Liver (tissue), 9 donors: ENCODE measurements around the gene KCNG1. TPM values are rescaled to one million over a fixed set of nuclear protein-coding genes. Genes with fewer than 3 reads are reported as not detected.

ENCODE experiments used
- DNase-seq: peaks from one replicate; pipeline ENCODE4 v3.0.0-alpha.2; 2017; ENCODE audit warnings: low spot score
- H3K27ac ChIP-seq, 2 donors: one replicate each; pipeline ENCODE4 v1.7.0; 2013; ENCODE audit warnings: inconsistent platforms in 2 of 2, low read length in 2 of 2, control low read depth in 1 of 2, low read depth in 1 of 2, mild to moderate bottlenecking in 1 of 2
- H3K27me3 ChIP-seq, 4 donors: one replicate each; pipeline versions ENCODE4 v1.6.1 to v1.7.0; 2013; ENCODE audit warnings: low read length in 3 of 4, inconsistent platforms in 1 of 4, mild to moderate bottlenecking in 1 of 4, moderate library complexity in 1 of 4; ENCODE audit not compliant: control insufficient read depth in 4 of 4, insufficient read depth in 4 of 4
- H3K36me3 ChIP-seq, 4 donors: one replicate each; pipeline versions ENCODE4 v1.6.1 to v1.7.0; 2013; ENCODE audit warnings: low read length in 3 of 4, mild to moderate bottlenecking in 3 of 4, low read depth in 1 of 4, moderate library complexity in 1 of 4; ENCODE audit not compliant: control insufficient read depth in 4 of 4, insufficient read depth in 3 of 4
- H3K4me1 ChIP-seq, 4 donors: one replicate each; pipeline versions ENCODE4 v1.6.1 to v1.7.0; 2013; ENCODE audit warnings: low read length in 3 of 4, mild to moderate bottlenecking in 3 of 4, moderate library complexity in 1 of 4; ENCODE audit not compliant: control insufficient read depth in 4 of 4, insufficient read depth in 4 of 4
- H3K4me3 ChIP-seq, 3 donors: one replicate each; pipeline versions ENCODE4 v1.6.1 to v1.7.0; 2013; ENCODE audit warnings: low read length in 3 of 3, control low read depth in 1 of 3, low read depth in 1 of 3, mild to moderate bottlenecking in 1 of 3
- H3K9ac ChIP-seq, 2 donors: one replicate each; pipeline ENCODE4 v1.7.0; 2013; ENCODE audit warnings: low read length in 2 of 2, mild to moderate bottlenecking in 2 of 2, moderate library complexity in 2 of 2, control low read depth in 1 of 2, low read depth in 1 of 2
- H3K9me3 ChIP-seq, 4 donors: one replicate each; pipeline versions ENCODE4 v1.6.1 to v1.7.0; 2013; ENCODE audit warnings: low read length in 3 of 4; ENCODE audit not compliant: control insufficient read depth in 4 of 4
- EGR1 ChIP-seq, 2 donors: IDR thresholded peaks; 2 replicates each; pipeline ENCODE4 v1.6.1; 2016 to 2018; ENCODE audit warnings: antibody characterized with exemption in 2 of 2, low read depth in 2 of 2
- FOXA1 ChIP-seq: IDR thresholded peaks from 2 replicates; pipeline ENCODE4 v1.6.1; 2016; ENCODE audit warnings: antibody characterized with exemption
- FOXA2 ChIP-seq: IDR thresholded peaks from 2 replicates; pipeline ENCODE4 v1.6.1; 2016; ENCODE audit warnings: antibody characterized with exemption
- GABPA ChIP-seq, 2 donors: IDR thresholded peaks in 1 of 2; conservative IDR thresholded peaks in 1 of 2; 2 replicates each; pipeline ENCODE4 v1.6.1; 2016; ENCODE audit warnings: antibody characterized with exemption in 2 of 2, mild to moderate bottlenecking in 1 of 2, moderate library complexity in 1 of 2
- HNF4A ChIP-seq, 2 donors: conservative IDR thresholded peaks; 2 replicates each; pipeline ENCODE4 v1.6.1; 2016; ENCODE audit warnings: antibody characterized with exemption in 2 of 2, mild to moderate bottlenecking in 2 of 2
- HNF4G ChIP-seq: IDR thresholded peaks from 2 replicates; pipeline ENCODE4 v1.6.1; 2016; ENCODE audit warnings: antibody characterized with exemption
- JUND ChIP-seq, 2 donors: IDR thresholded peaks; 2 replicates each; pipeline ENCODE4 v1.6.1; 2016; ENCODE audit warnings: antibody characterized with exemption in 2 of 2
- NR2F2 ChIP-seq: IDR thresholded peaks from 2 replicates; pipeline ENCODE4 v1.6.1; 2016; ENCODE audit warnings: antibody characterized with exemption
- RAD21 ChIP-seq, 2 donors: IDR thresholded peaks; 2 replicates each; pipeline ENCODE4 v1.6.1; 2016; ENCODE audit warnings: antibody characterized with exemption in 2 of 2, mild to moderate bottlenecking in 2 of 2
- RXRA ChIP-seq, 2 donors: IDR thresholded peaks; 2 replicates each; pipeline ENCODE4 v1.6.1; 2017 to 2018; ENCODE audit warnings: antibody characterized with exemption in 2 of 2, mild to moderate bottlenecking in 1 of 2
- SP1 ChIP-seq: IDR thresholded peaks from 2 replicates; pipeline ENCODE4 v1.6.1; 2018; ENCODE audit warnings: antibody characterized with exemption, mild to moderate bottlenecking
- TAF1 ChIP-seq: conservative IDR thresholded peaks from 2 replicates; pipeline ENCODE4 v1.6.1; 2016; ENCODE audit warnings: antibody characterized with exemption, mild to moderate bottlenecking
- YY1 ChIP-seq: IDR thresholded peaks from 2 replicates; pipeline ENCODE4 v1.6.1; 2016; ENCODE audit warnings: antibody characterized with exemption, mild to moderate bottlenecking
- WGBS: extraction: QIAGEN DNeasy Blood & Tissue Kit; methylation state at CpG from one replicate; pipeline ENCODE4 v1.1.7; 2013; 5-methylcytosine and 5-hydroxymethylcytosine counted together
- polyA plus RNA-seq, 2 donors: library from polyadenylated mRNA; stranded (reverse) in 1 of 2; unstranded in 1 of 2; fragments of 200-250 nt in 1 of 2; fragments of >200 nt in 1 of 2; fragmentation: Nextera tagmentation in 1 of 2; extraction: Ambion mirVana in 1 of 2; gene quantifications; one replicate each; pipeline versions ENCODE4 v1.2.1 to v1.2.3, GENCODE V29; 2013 to 2015
- total RNA-seq, 2 donors: library from RNA; depleted of rRNA; stranded (reverse); fragments of >200 nt; gene quantifications; one replicate each; pipeline ENCODE4 v1.2.3, GENCODE V29; 2014
- TF ChIP-seq, protein P1 (sequence below): fragments of 150-350 bp; IDR thresholded peaks from 2 replicates; pipeline ENCODE4 v1.5.1; 2017; ENCODE audit warnings: improper control_type of control experiment, low read depth, low read length; ENCODE audit not compliant: missing input control
- TF ChIP-seq, protein P2 (sequence below): IDR thresholded peaks from 2 replicates; pipeline ENCODE4 v1.6.1; 2016; ENCODE audit warnings: antibody characterized with exemption
- TF ChIP-seq, protein P3 (sequence below): IDR thresholded peaks from 2 replicates; pipeline ENCODE4 v1.6.1; 2016; ENCODE audit warnings: antibody characterized with exemption, mild to moderate bottlenecking
- TF ChIP-seq, protein P4 (sequence below): IDR thresholded peaks from 2 replicates; pipeline ENCODE4 v1.6.1; 2016; ENCODE audit warnings: antibody characterized with exemption
- TF ChIP-seq, protein P5 (sequence below): IDR thresholded peaks from 2 replicates; pipeline ENCODE4 v1.6.1; 2016; ENCODE audit warnings: antibody characterized with exemption
- donor health status: healthy.
- donor health status: healthy.
- donor health status: healthy.
- donor health status: healthy.
- donor health status: healthy.

Gene KCNG1
- total and polyA plus RNA-seq, 4 donors, result 0.08 to 0.24 (median 0.14) TPM; not detected in 1

DNA sequence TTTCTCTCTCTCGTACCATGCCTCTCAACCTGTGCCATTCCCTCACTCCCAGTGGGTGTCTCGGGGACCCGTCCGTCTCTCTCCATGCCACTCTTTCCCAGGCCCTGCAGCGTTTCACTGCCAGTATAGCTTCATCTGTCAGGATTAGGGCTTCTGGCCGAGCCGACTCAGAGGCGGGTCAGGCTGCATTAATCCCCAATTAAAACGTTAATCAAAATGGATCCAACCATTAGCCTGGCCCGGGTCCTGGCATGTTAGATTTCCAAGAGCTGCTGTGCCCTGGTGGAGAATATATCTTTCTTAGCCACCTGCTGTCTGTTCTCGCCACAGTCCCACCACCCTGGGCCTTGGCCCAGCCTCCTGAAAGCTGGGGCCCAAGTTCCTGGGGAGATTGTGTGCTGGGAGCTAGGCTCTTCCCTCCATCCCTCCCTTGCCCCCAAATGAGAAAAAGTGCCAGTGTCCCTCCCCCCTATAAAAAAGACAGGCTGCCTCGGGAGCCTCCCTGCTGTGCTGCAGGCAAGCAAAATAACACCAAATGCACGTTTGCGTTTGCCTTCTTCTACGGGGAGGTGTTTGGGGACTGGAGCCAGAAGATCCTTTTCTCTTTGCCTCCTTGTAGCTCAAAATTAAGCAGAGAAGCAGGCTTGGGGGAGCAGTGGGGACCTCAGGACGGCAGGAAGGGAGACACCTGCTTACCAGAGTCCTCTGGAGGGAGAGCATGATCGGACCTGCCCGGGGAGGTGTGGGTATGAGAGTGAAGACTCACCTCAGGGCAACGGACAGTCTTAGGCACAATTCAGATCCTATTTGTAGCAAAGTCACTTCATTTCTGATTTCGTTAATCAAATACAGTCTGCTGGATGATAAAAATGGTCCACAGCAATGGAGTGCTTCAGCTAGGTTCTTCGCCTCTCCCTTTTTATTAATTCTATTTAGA, 3.0 kb downstream of the KCNG1 start:
- H3K4me3 ChIP-seq, result no peak overlapping the region
- TF ChIP-seq EGR1 (IDR thresholded peaks at IDR 0.05; ENCODE audit: low read depth in 2 of 2) (no peak), RAD21 (IDR thresholded peaks at IDR 0.05) (no peak), SP1 (no peak), FOXA2 (no peak), FOXA1 (no peak), RXRA (IDR thresholded peaks at IDR 0.05) (no peak), YY1 (no peak), HNF4G (no peak), GABPA (IDR thresholded peaks at IDR 0.05 in 1 of 2, conservative IDR thresholded peaks at IDR 0.05 in 1 of 2) (no peak), TAF1 (no peak), HNF4A (conservative IDR thresholded peaks at IDR 0.05) (no peak), NR2F2 (no peak), JUND (IDR thresholded peaks at IDR 0.05) (no peak)
- TF ChIP-seq, protein P1, sequence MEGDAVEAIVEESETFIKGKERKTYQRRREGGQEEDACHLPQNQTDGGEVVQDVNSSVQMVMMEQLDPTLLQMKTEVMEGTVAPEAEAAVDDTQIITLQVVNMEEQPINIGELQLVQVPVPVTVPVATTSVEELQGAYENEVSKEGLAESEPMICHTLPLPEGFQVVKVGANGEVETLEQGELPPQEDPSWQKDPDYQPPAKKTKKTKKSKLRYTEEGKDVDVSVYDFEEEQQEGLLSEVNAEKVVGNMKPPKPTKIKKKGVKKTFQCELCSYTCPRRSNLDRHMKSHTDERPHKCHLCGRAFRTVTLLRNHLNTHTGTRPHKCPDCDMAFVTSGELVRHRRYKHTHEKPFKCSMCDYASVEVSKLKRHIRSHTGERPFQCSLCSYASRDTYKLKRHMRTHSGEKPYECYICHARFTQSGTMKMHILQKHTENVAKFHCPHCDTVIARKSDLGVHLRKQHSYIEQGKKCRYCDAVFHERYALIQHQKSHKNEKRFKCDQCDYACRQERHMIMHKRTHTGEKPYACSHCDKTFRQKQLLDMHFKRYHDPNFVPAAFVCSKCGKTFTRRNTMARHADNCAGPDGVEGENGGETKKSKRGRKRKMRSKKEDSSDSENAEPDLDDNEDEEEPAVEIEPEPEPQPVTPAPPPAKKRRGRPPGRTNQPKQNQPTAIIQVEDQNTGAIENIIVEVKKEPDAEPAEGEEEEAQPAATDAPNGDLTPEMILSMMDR, result no peak
- TF ChIP-seq, protein P2, sequence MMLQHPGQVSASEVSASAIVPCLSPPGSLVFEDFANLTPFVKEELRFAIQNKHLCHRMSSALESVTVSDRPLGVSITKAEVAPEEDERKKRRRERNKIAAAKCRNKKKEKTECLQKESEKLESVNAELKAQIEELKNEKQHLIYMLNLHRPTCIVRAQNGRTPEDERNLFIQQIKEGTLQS, result no peak
- TF ChIP-seq, protein P3, sequence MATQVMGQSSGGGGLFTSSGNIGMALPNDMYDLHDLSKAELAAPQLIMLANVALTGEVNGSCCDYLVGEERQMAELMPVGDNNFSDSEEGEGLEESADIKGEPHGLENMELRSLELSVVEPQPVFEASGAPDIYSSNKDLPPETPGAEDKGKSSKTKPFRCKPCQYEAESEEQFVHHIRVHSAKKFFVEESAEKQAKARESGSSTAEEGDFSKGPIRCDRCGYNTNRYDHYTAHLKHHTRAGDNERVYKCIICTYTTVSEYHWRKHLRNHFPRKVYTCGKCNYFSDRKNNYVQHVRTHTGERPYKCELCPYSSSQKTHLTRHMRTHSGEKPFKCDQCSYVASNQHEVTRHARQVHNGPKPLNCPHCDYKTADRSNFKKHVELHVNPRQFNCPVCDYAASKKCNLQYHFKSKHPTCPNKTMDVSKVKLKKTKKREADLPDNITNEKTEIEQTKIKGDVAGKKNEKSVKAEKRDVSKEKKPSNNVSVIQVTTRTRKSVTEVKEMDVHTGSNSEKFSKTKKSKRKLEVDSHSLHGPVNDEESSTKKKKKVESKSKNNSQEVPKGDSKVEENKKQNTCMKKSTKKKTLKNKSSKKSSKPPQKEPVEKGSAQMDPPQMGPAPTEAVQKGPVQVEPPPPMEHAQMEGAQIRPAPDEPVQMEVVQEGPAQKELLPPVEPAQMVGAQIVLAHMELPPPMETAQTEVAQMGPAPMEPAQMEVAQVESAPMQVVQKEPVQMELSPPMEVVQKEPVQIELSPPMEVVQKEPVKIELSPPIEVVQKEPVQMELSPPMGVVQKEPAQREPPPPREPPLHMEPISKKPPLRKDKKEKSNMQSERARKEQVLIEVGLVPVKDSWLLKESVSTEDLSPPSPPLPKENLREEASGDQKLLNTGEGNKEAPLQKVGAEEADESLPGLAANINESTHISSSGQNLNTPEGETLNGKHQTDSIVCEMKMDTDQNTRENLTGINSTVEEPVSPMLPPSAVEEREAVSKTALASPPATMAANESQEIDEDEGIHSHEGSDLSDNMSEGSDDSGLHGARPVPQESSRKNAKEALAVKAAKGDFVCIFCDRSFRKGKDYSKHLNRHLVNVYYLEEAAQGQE, result no peak
- TF ChIP-seq, protein P4, sequence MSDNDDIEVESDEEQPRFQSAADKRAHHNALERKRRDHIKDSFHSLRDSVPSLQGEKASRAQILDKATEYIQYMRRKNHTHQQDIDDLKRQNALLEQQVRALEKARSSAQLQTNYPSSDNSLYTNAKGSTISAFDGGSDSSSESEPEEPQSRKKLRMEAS, result no peak
- TF ChIP-seq, protein P5, sequence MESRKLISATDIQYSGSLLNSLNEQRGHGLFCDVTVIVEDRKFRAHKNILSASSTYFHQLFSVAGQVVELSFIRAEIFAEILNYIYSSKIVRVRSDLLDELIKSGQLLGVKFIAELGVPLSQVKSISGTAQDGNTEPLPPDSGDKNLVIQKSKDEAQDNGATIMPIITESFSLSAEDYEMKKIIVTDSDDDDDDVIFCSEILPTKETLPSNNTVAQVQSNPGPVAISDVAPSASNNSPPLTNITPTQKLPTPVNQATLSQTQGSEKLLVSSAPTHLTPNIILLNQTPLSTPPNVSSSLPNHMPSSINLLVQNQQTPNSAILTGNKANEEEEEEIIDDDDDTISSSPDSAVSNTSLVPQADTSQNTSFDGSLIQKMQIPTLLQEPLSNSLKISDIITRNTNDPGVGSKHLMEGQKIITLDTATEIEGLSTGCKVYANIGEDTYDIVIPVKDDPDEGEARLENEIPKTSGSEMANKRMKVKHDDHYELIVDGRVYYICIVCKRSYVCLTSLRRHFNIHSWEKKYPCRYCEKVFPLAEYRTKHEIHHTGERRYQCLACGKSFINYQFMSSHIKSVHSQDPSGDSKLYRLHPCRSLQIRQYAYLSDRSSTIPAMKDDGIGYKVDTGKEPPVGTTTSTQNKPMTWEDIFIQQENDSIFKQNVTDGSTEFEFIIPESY, result no peak
- H3K27me3 ChIP-seq, result peaks cover 2 to 16% (median 8%) of the 10 kb centered on the region in 4 donors
- 70% methylated on average over 21 of the region's 21 CpGs for WGBS
- no peaks in the 10 kb centered on the region for H3K9me3 ChIP-seq
- DNase-seq, result no peak
- H3K27ac ChIP-seq, result no peak overlapping the region
- H3K9ac ChIP-seq, result no peak overlapping the region
- H3K36me3 ChIP-seq, result no peaks in the 10 kb centered on the region
- H3K4me1 ChIP-seq, result peaks cover 0 to 12% (median 5%) of the 10 kb centered on the region in 4 donors
